SK-N-SH (cell line): Measurements from ENCODE around the gene THBS2. TPM values are rescaled to one million over a fixed set of nuclear protein-coding genes. Genes with fewer than 3 reads are reported as not detected.

Experiments used
- CTCF ChIA-PET: fragments of 300-600, 350-600 bp; formaldehyde crosslinking; extraction: SDS; loops from one replicate; lab custom pipeline; 2021; lab: Yijun Ruan, JAX
- POLR2A ChIA-PET: fragments of 350-600 bp; sonication (Branson Sonifier 250); formaldehyde crosslinking; extraction: SDS; loops from one replicate; lab custom pipeline; 2020; ENCODE audit warnings: antibody characterized with exemption, inconsistent platforms; lab: Yijun Ruan, JAX
- DNase-seq: peaks from one replicate; pipeline ENCODE4 v3.0.0; 2012
- H2AFZ ChIP-seq: fragments of 200-600 bp; sonication (generic); 2 replicates; pipeline ENCODE4 v1.8.1; 2016; ENCODE audit warnings: antibody characterized with exemption, mild to moderate bottlenecking, low read depth
- H3F3A ChIP-seq: fragments of 200-600 bp; sonication (generic); replicated peaks from 2 replicates; pipeline ENCODE3; 2016; ENCODE audit warnings: antibody characterized with exemption, mild to moderate bottlenecking; ENCODE audit not compliant: insufficient read depth
- H3K27ac ChIP-seq, 2 experiments: fragments of 200-500 bp in 1 of 2; fragments of 200-600 bp in 1 of 2; sonication (Bioruptor generic) in 1 of 2; sonication (generic), shearing (Covaris generic) in 1 of 2; 2 replicates each; pipeline versions ENCODE4 v1.5.1 to v1.6.1; 2014 to 2016; ENCODE audit warnings: low read depth in 2 of 2, inconsistent platforms in 1 of 2, low read length in 1 of 2, mild to moderate bottlenecking in 1 of 2, mixed read lengths in 1 of 2
- H3K27me3 ChIP-seq: fragments of 200-600 bp; sonication (generic), shearing (Covaris generic); 2 replicates; pipeline ENCODE4 v1.6.1; 2016; ENCODE audit warnings: mixed run types; ENCODE audit not compliant: insufficient read depth
- H3K36me3 ChIP-seq, 2 experiments: fragments of 200-500 bp in 1 of 2; fragments of 200-600 bp in 1 of 2; sonication (Bioruptor generic) in 1 of 2; sonication (generic) in 1 of 2; replicated peaks in 1 of 2; 2 replicates each; pipeline versions ENCODE3 to v1.5.1; 2014 to 2016; ENCODE audit warnings: low read length in 1 of 2, mild to moderate bottlenecking in 1 of 2; ENCODE audit not compliant: insufficient read depth in 2 of 2, control insufficient read depth in 1 of 2
- H3K4me1 ChIP-seq, 2 experiments: fragments of 200-500 bp in 1 of 2; fragments of 200-600 bp in 1 of 2; sonication (Bioruptor generic) in 1 of 2; sonication (generic), shearing (Covaris generic) in 1 of 2; 2 replicates each; pipeline versions ENCODE4 v1.5.1 to v1.6.1; 2014 to 2016; ENCODE audit warnings: low read depth in 1 of 2, low read length in 1 of 2, mixed run types in 1 of 2; ENCODE audit not compliant: insufficient read depth in 2 of 2, control insufficient read depth in 1 of 2
- H3K4me2 ChIP-seq: fragments of 200-600 bp; sonication (generic), shearing (Covaris generic); 2 replicates; pipeline ENCODE4 v1.6.1; 2017; ENCODE audit warnings: mixed run types
- H3K4me3 ChIP-seq, 2 experiments: fragments of 200-500 bp in 1 of 2; fragments of 200-600 bp in 1 of 2; sonication (Bioruptor generic) in 1 of 2; sonication (generic), shearing (Covaris generic) in 1 of 2; 2 replicates each; pipeline versions ENCODE4 v1.5.1 to v1.8.1; 2014 to 2016; ENCODE audit warnings: low read depth in 2 of 2, inconsistent platforms in 1 of 2, low read length in 1 of 2, mild to moderate bottlenecking in 1 of 2, mixed read lengths in 1 of 2, moderate library complexity in 1 of 2
- H3K79me2 ChIP-seq: fragments of 200-600 bp; sonication (generic); 2 replicates; pipeline ENCODE4 v1.8.1; 2017; ENCODE audit warnings: mild to moderate bottlenecking; ENCODE audit not compliant: insufficient read depth
- H3K9ac ChIP-seq: fragments of 200-600 bp; sonication (generic); 2 replicates; pipeline ENCODE4 v1.6.1; 2017; ENCODE audit warnings: mixed run types
- H3K9me2 ChIP-seq: fragments of 200-600 bp; sonication (generic); 2 replicates; pipeline ENCODE4 v1.6.1; 2017; ENCODE audit warnings: mixed run types
- H3K9me3 ChIP-seq: fragments of 200-600 bp; sonication (generic); 2 replicates; pipeline ENCODE4 v1.6.1; 2017; ENCODE audit warnings: mixed run types, mild to moderate bottlenecking, moderate library complexity
- H4K20me1 ChIP-seq: fragments of 200-600 bp; sonication (generic); 2 replicates; pipeline ENCODE4 v1.6.1; 2017; ENCODE audit warnings: mild to moderate bottlenecking, mixed run types; ENCODE audit not compliant: insufficient read depth
- ELF1 ChIP-seq: IDR thresholded peaks from 2 replicates; pipeline ENCODE4 v1.4.0; 2012
- EP300 ChIP-seq, 2 experiments: IDR thresholded peaks; 2 replicates each; pipeline versions ENCODE4 v1.4.0 to v1.6.1; 2012; ENCODE audit warnings: borderline replicate concordance in 1 of 2, low read depth in 1 of 2, low read length in 1 of 2
- FOSL2 ChIP-seq: IDR thresholded peaks from 2 replicates; pipeline ENCODE4 v1.4.0; 2012; ENCODE audit warnings: low read depth, mild to moderate bottlenecking, moderate library complexity, borderline replicate concordance
- FOXJ3 ChIP-seq: sonication (generic); formaldehyde crosslinking; IDR thresholded peaks from 2 replicates; pipeline ENCODE4 v1.5.1; 2020; ENCODE audit warnings: mild to moderate bottlenecking, missing genetic modification reagents
- GATA2 ChIP-seq: sonication (generic); formaldehyde crosslinking; IDR thresholded peaks from 2 replicates; pipeline ENCODE4 v1.5.0; 2020; ENCODE audit warnings: mild to moderate bottlenecking, missing genetic modification reagents
- JUND ChIP-seq: IDR thresholded peaks from 2 replicates; pipeline ENCODE4 v1.4.0; 2012
- MXI1 ChIP-seq: IDR thresholded peaks from 2 replicates; pipeline ENCODE4 v1.6.1; 2012; ENCODE audit warnings: mild to moderate bottlenecking, low read depth, low read length, improper control_type of control experiment
- NRF1 ChIP-seq: IDR thresholded peaks from 2 replicates; pipeline ENCODE4 v1.6.1; 2012; ENCODE audit warnings: low read depth, mild to moderate bottlenecking, low read length
- POLR2AphosphoS5 ChIP-seq: IDR thresholded peaks from 2 replicates; pipeline ENCODE4 v1.6.1; 2012; ENCODE audit warnings: low read depth, low read length
- RCOR1 ChIP-seq: fragments of 150-350 bp; IDR thresholded peaks from 2 replicates; pipeline ENCODE4 v1.6.1; 2017; ENCODE audit warnings: antibody characterized with exemption, low read length
- RFX5 ChIP-seq: IDR thresholded peaks from 2 replicates; pipeline ENCODE4 v1.6.1; 2012; ENCODE audit warnings: mild to moderate bottlenecking, improper control_type of control experiment, low read length
- RXRA ChIP-seq: IDR thresholded peaks from 2 replicates; pipeline ENCODE4 v1.4.0; 2012; ENCODE audit warnings: low read depth, mild to moderate bottlenecking, borderline replicate concordance
- SIN3A ChIP-seq: IDR thresholded peaks from 2 replicates; pipeline ENCODE4 v1.6.1; 2012; ENCODE audit warnings: low read depth, mild to moderate bottlenecking, low read length, moderate library complexity, borderline replicate concordance
- TAF1 ChIP-seq: IDR thresholded peaks from 2 replicates; pipeline ENCODE4 v1.6.1; 2012; ENCODE audit warnings: low read depth, mild to moderate bottlenecking, low read length, moderate library complexity, borderline replicate concordance
- TEAD4 ChIP-seq: IDR thresholded peaks from 2 replicates; pipeline ENCODE4 v1.4.0; 2012; ENCODE audit warnings: mild to moderate bottlenecking, borderline replicate concordance; ENCODE audit not compliant: insufficient read depth
- YY1 ChIP-seq: IDR thresholded peaks from 2 replicates; pipeline ENCODE4 v1.4.0; 2012; ENCODE audit warnings: low read depth, mild to moderate bottlenecking
- WGBS: methylation state at CpG from one replicate; pipeline ENCODE4 v1.1.6; 2017; ENCODE audit warnings: low lambda C conversion rate; 5-methylcytosine and 5-hydroxymethylcytosine counted together
- polyA plus RNA-seq, 3 experiments: library from polyadenylated mRNA; depleted of rRNA; stranded (reverse); fragments of >200 nt; gene quantifications; 2 replicates each; pipeline ENCODE4 v1.2.3, GENCODE V29; 2012
- TF ChIP-seq, protein P1 (sequence below): IDR thresholded peaks from 2 replicates; pipeline ENCODE4 v1.6.1; 2012; ENCODE audit warnings: mild to moderate bottlenecking, low read depth, low read length, moderate library complexity
- TF ChIP-seq, protein P2 (sequence below): fragments of 150-350 bp; IDR thresholded peaks from 2 replicates; pipeline ENCODE4 v1.6.1; 2016; ENCODE audit warnings: mild to moderate bottlenecking, low read depth, low read length
- TF ChIP-seq, protein P3 (sequence below): IDR thresholded peaks from 2 replicates; pipeline ENCODE4; 2012
- TF ChIP-seq, protein P4 (sequence below): IDR thresholded peaks from 2 replicates; pipeline ENCODE4 v1.4.0; 2012; ENCODE audit warnings: low read depth, borderline replicate concordance
- TF ChIP-seq, protein P5 (sequence below): fragments of 200-600 bp; sonication (generic); IDR thresholded peaks from 2 replicates; pipeline ENCODE4 v1.6.1; 2017; ENCODE audit warnings: antibody characterized with exemption, mild to moderate bottlenecking, moderate library complexity
- TF ChIP-seq, protein P6 (sequence below): IDR thresholded peaks from 2 replicates; pipeline ENCODE4 v1.4.0; 2012; ENCODE audit warnings: low read depth, borderline replicate concordance
- TF ChIP-seq, protein P7 (sequence below): fragments of 150-350 bp; IDR thresholded peaks from 2 replicates; pipeline ENCODE4 v1.6.1; 2017; ENCODE audit warnings: antibody characterized with exemption, low read length, low read depth, borderline replicate concordance

THBS2 gene
- polyA plus RNA-seq, 1 of the 3 experiments (the other 2 are of a cell fraction): 166 TPM

DNA sequence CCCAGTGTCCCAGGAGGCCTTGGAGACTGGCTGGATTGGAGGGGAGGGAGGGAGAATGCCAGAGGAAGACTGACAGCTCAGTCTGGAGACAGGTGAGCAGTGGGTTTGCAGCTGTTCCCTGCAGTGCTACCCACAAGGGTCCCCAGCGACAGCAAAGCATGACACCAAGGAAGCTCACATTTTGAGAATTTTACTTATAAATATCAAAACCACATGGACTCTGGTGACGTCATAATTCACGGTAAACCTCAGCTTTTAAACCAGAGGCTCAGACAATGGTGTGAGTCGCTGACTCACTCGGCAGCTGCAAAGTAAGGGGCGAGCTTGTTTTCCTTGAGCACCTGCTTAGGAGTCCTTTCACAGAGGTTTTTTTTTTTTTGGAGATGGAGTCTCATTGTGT, 65.2 kb downstream of the THBS2 start:
- WGBS: 36% methylated on average over 6 of the region's 6 CpGs
- Histone ChIP-seq H3K9me2 (no peaks in the 10 kb centered on the region), H3K4me3 (no peak overlapping the region), H3K4me2 (no peak overlapping the region), H3F3A (no peaks in the 10 kb centered on the region), H3K27ac (no peak overlapping the region), H4K20me1 (no peaks in the 10 kb centered on the region), H2AFZ (no peak overlapping the region), H3K9ac (no peak overlapping the region), H3K4me1 (no peaks in the 10 kb centered on the region), H3K9me3 (no peaks in the 10 kb centered on the region), H3K79me2 (no peaks in the 10 kb centered on the region), H3K36me3 (no peaks in the 10 kb centered on the region), H3K27me3 (no peaks in the 10 kb centered on the region)
- ChIA-PET CTCF (interaction anchor here (0.6 kb wide), 1 partner anchor 75 kb away, joined by 3 read pairs; no protein-coding TSS in a partner anchor), POLR2A (no interaction called here)
- no peak for DNase-seq
- TF ChIP-seq MXI1 (no peak), ELF1 (no peak), RFX5 (no peak), JUND (no peak), FOXJ3 (no peak), RCOR1 (no peak), FOSL2 (peak; percentile 59; the same call in 1 of the 2 replicates), YY1 (no peak), RXRA (no peak), POLR2AphosphoS5 (no peak), SIN3A (no peak), NRF1 (no peak), TEAD4 (no peak), TAF1 (no peak), GATA2 (CRISPR knock-in tag) (no peak), EP300 (IDR thresholded peaks at IDR 0.05; ENCODE audit: borderline replicate concordance in 1 of 2, low read depth in 1 of 2, low read length in 1 of 2) (no peak; a peak in 1 of 4 replicates)
- TF ChIP-seq, protein P1, sequence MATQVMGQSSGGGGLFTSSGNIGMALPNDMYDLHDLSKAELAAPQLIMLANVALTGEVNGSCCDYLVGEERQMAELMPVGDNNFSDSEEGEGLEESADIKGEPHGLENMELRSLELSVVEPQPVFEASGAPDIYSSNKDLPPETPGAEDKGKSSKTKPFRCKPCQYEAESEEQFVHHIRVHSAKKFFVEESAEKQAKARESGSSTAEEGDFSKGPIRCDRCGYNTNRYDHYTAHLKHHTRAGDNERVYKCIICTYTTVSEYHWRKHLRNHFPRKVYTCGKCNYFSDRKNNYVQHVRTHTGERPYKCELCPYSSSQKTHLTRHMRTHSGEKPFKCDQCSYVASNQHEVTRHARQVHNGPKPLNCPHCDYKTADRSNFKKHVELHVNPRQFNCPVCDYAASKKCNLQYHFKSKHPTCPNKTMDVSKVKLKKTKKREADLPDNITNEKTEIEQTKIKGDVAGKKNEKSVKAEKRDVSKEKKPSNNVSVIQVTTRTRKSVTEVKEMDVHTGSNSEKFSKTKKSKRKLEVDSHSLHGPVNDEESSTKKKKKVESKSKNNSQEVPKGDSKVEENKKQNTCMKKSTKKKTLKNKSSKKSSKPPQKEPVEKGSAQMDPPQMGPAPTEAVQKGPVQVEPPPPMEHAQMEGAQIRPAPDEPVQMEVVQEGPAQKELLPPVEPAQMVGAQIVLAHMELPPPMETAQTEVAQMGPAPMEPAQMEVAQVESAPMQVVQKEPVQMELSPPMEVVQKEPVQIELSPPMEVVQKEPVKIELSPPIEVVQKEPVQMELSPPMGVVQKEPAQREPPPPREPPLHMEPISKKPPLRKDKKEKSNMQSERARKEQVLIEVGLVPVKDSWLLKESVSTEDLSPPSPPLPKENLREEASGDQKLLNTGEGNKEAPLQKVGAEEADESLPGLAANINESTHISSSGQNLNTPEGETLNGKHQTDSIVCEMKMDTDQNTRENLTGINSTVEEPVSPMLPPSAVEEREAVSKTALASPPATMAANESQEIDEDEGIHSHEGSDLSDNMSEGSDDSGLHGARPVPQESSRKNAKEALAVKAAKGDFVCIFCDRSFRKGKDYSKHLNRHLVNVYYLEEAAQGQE: no peak
- TF ChIP-seq, protein P2, sequence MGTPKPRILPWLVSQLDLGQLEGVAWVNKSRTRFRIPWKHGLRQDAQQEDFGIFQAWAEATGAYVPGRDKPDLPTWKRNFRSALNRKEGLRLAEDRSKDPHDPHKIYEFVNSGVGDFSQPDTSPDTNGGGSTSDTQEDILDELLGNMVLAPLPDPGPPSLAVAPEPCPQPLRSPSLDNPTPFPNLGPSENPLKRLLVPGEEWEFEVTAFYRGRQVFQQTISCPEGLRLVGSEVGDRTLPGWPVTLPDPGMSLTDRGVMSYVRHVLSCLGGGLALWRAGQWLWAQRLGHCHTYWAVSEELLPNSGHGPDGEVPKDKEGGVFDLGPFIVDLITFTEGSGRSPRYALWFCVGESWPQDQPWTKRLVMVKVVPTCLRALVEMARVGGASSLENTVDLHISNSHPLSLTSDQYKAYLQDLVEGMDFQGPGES: no peak
- TF ChIP-seq, protein P3, sequence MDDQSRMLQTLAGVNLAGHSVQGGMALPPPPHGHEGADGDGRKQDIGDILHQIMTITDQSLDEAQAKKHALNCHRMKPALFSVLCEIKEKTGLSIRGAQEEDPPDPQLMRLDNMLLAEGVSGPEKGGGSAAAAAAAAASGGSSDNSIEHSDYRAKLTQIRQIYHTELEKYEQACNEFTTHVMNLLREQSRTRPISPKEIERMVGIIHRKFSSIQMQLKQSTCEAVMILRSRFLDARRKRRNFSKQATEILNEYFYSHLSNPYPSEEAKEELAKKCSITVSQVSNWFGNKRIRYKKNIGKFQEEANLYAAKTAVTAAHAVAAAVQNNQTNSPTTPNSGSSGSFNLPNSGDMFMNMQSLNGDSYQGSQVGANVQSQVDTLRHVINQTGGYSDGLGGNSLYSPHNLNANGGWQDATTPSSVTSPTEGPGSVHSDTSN: peak; percentile 6; the same call in 1 of the 2 replicates
- TF ChIP-seq, protein P4, sequence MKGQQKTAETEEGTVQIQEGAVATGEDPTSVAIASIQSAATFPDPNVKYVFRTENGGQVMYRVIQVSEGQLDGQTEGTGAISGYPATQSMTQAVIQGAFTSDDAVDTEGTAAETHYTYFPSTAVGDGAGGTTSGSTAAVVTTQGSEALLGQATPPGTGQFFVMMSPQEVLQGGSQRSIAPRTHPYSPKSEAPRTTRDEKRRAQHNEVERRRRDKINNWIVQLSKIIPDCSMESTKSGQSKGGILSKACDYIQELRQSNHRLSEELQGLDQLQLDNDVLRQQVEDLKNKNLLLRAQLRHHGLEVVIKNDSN: no peak
- TF ChIP-seq, protein P5, sequence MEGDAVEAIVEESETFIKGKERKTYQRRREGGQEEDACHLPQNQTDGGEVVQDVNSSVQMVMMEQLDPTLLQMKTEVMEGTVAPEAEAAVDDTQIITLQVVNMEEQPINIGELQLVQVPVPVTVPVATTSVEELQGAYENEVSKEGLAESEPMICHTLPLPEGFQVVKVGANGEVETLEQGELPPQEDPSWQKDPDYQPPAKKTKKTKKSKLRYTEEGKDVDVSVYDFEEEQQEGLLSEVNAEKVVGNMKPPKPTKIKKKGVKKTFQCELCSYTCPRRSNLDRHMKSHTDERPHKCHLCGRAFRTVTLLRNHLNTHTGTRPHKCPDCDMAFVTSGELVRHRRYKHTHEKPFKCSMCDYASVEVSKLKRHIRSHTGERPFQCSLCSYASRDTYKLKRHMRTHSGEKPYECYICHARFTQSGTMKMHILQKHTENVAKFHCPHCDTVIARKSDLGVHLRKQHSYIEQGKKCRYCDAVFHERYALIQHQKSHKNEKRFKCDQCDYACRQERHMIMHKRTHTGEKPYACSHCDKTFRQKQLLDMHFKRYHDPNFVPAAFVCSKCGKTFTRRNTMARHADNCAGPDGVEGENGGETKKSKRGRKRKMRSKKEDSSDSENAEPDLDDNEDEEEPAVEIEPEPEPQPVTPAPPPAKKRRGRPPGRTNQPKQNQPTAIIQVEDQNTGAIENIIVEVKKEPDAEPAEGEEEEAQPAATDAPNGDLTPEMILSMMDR: no peak
- TF ChIP-seq, protein P6, sequence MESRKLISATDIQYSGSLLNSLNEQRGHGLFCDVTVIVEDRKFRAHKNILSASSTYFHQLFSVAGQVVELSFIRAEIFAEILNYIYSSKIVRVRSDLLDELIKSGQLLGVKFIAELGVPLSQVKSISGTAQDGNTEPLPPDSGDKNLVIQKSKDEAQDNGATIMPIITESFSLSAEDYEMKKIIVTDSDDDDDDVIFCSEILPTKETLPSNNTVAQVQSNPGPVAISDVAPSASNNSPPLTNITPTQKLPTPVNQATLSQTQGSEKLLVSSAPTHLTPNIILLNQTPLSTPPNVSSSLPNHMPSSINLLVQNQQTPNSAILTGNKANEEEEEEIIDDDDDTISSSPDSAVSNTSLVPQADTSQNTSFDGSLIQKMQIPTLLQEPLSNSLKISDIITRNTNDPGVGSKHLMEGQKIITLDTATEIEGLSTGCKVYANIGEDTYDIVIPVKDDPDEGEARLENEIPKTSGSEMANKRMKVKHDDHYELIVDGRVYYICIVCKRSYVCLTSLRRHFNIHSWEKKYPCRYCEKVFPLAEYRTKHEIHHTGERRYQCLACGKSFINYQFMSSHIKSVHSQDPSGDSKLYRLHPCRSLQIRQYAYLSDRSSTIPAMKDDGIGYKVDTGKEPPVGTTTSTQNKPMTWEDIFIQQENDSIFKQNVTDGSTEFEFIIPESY: no peak
- TF ChIP-seq, protein P7, sequence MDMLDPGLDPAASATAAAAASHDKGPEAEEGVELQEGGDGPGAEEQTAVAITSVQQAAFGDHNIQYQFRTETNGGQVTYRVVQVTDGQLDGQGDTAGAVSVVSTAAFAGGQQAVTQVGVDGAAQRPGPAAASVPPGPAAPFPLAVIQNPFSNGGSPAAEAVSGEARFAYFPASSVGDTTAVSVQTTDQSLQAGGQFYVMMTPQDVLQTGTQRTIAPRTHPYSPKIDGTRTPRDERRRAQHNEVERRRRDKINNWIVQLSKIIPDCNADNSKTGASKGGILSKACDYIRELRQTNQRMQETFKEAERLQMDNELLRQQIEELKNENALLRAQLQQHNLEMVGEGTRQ: no peak
